SU-DHL-6 (cell line): Measurements from ENCODE around the gene TMED10.
"Not testable (repeated sequence)": the region's sequence is repeated elsewhere in the genome, so short reads cannot be mapped to it uniquely, and the experiment has no call there.

Experiments used
- H2AFZ ChIP-seq: fragments of 200-600 bp; sonication (generic); 2 replicates; pipeline ENCODE4 v1.6.1; 2014; ENCODE audit warnings: low read depth, mild to moderate bottlenecking, moderate library complexity, mixed read lengths, antibody characterized with exemption, low read length; ENCODE audit not compliant: severe bottlenecking
- H3F3A ChIP-seq: fragments of 200-600 bp; shearing (Covaris generic); 2 replicates; pipeline ENCODE4 v1.6.0; 2016; ENCODE audit warnings: antibody characterized with exemption, mild to moderate bottlenecking; ENCODE audit not compliant: insufficient read depth
- H3K27ac ChIP-seq: fragments of 200-600 bp; sonication (generic); 2 replicates; pipeline ENCODE4 v1.5.1; 2016; ENCODE audit warnings: low read depth, mild to moderate bottlenecking, low read length, moderate library complexity, mixed read lengths
- H3K27me3 ChIP-seq: fragments of 200-600 bp; sonication (generic), shearing (Covaris generic); 2 replicates; pipeline ENCODE4 v1.6.0; 2014; ENCODE audit warnings: mild to moderate bottlenecking, low read length
- H3K36me3 ChIP-seq: fragments of 200-600 bp; sonication (generic); 2 replicates; pipeline ENCODE4 v1.6.1; 2014; ENCODE audit warnings: mild to moderate bottlenecking, low read length, mixed read lengths
- H3K4me2 ChIP-seq: fragments of 300-600, 200-600 bp; shearing (Covaris generic), sonication (generic); 2 replicates; pipeline ENCODE4 v1.6.0; 2014; ENCODE audit warnings: low read length, low read depth, mild to moderate bottlenecking; ENCODE audit not compliant: poor library complexity, severe bottlenecking
- H3K4me3 ChIP-seq: fragments of 200-600 bp; sonication (generic); 2 replicates; pipeline ENCODE4 v1.5.1; 2014; ENCODE audit warnings: antibody characterized with exemption, low read length, mild to moderate bottlenecking, mixed read lengths; ENCODE audit not compliant: insufficient read depth, poor library complexity, severe bottlenecking
- H3K79me2 ChIP-seq: fragments of 200-600 bp; sonication (generic); 2 replicates; pipeline ENCODE4 v1.6.1; 2014; ENCODE audit warnings: mild to moderate bottlenecking, low read length, moderate library complexity; ENCODE audit not compliant: insufficient read depth
- H3K9ac ChIP-seq: fragments of 200-600 bp; sonication (generic); 2 replicates; pipeline ENCODE4 v1.7.0; 2014; ENCODE audit warnings: mild to moderate bottlenecking, low read length
- H3K9me2 ChIP-seq: fragments of 200-600 bp; sonication (generic); replicated peaks from 2 replicates; pipeline ENCODE4 v1.6.1; 2014; ENCODE audit warnings: low read length; ENCODE audit not compliant: insufficient read depth
- H3K9me3 ChIP-seq: fragments of 200-600 bp; sonication (generic); 2 replicates; pipeline ENCODE4 v1.6.1; 2014; ENCODE audit warnings: low read length, mixed read lengths; ENCODE audit not compliant: insufficient read depth
- H4K20me1 ChIP-seq: fragments of 200-600 bp; sonication (generic); 2 replicates; pipeline ENCODE4 v1.6.1; 2014; ENCODE audit warnings: low read depth, mild to moderate bottlenecking, antibody characterized with exemption, low read length, moderate library complexity, mixed read lengths
- CTCF ChIP-seq: fragments of 200-600 bp; sonication (generic); IDR thresholded peaks from one replicate; pipeline ENCODE4 v1.5.1; 2017; ENCODE audit warnings: antibody characterized with exemption, mild to moderate bottlenecking, low read length, moderate library complexity; ENCODE audit not compliant: insufficient read depth, poor library complexity, severe bottlenecking
- EZH2phosphoT487 ChIP-seq: fragments of 200-600 bp; sonication (generic), shearing (Covaris generic); conservative IDR thresholded peaks from 2 replicates; pipeline ENCODE4 v1.6.1; 2018; ENCODE audit warnings: mild to moderate bottlenecking, antibody characterized with exemption, low read length, moderate library complexity, mixed read lengths

The TMED10 gene

GRCh38 chr14:75155169-75155568 lies 21.2 kb downstream of the TMED10 start:
- Histone ChIP-seq H3K27ac (no peak overlapping the region), H3K4me3 (no peak overlapping the region), H3K36me3 (no peaks in the 10 kb centered on the region), H3K27me3 (no peaks in the 10 kb centered on the region), H4K20me1 (no peaks in the 10 kb centered on the region), H2AFZ (no peak overlapping the region), H3K9ac (no peak overlapping the region), H3K9me2 (no peaks in the 10 kb centered on the region), H3K9me3 (no peaks in the 10 kb centered on the region), H3F3A (no peaks in the 10 kb centered on the region), H3K4me2 (no peak overlapping the region), H3K79me2 (peaks cover 41% of the 10 kb centered on the region)
- no peak for TF ChIP-seq EZH2phosphoT487
- TF ChIP-seq CTCF = no peak

GRCh38 chr14:75153295-75153694 lies 23.1 kb downstream of the TMED10 start:
- H3K9me3 ChIP-seq = no peaks in the 10 kb centered on the region
- H3K36me3 ChIP-seq = no peaks in the 10 kb centered on the region
- no peak for TF ChIP-seq CTCF
- TF ChIP-seq EZH2phosphoT487 = no peak
- no peak overlapping the region for H3K9ac ChIP-seq
- H2AFZ ChIP-seq = no peak overlapping the region
- peaks cover 24% of the 10 kb centered on the region for H3K79me2 ChIP-seq
- no peak overlapping the region for H3K4me3 ChIP-seq
- no peaks in the 10 kb centered on the region for H3K27me3 ChIP-seq
- no peaks in the 10 kb centered on the region for H4K20me1 ChIP-seq
- H3K9me2 ChIP-seq = no peaks in the 10 kb centered on the region
- H3K4me2 ChIP-seq = no peak overlapping the region
- H3K27ac ChIP-seq = no peak overlapping the region
- no peaks in the 10 kb centered on the region for H3F3A ChIP-seq

GRCh38 chr14:75151851-75152250 lies 24.6 kb downstream of the TMED10 start:
- Histone ChIP-seq H3K27me3 (no peaks in the 10 kb centered on the region), H3K9ac (no peak overlapping the region), H4K20me1 (no peaks in the 10 kb centered on the region), H3K4me3 (no peak overlapping the region), H3K27ac (no peak overlapping the region), H3K79me2 (peaks cover 16% of the 10 kb centered on the region), H3K9me3 (no peaks in the 10 kb centered on the region), H3K9me2 (no peaks in the 10 kb centered on the region), H3K36me3 (no peaks in the 10 kb centered on the region), H2AFZ (no peak overlapping the region), H3K4me2 (no peak overlapping the region), H3F3A (no peaks in the 10 kb centered on the region)
- no peak for TF ChIP-seq CTCF
- no peak for TF ChIP-seq EZH2phosphoT487

GRCh38 chr14:75150637-75151036 lies 25.8 kb downstream of the TMED10 start:
- H3K79me2 ChIP-seq, H3K27me3 ChIP-seq, H3K4me2 ChIP-seq, H3K4me3 ChIP-seq, H3K27ac ChIP-seq, H3K9ac ChIP-seq, H2AFZ ChIP-seq, H4K20me1 ChIP-seq, H3F3A ChIP-seq, H3K9me3 ChIP-seq, H3K36me3 ChIP-seq, H3K9me2 ChIP-seq: not testable (repeated sequence)
